AG04450 (cell line): ENCODE results near the gene IFT57. TPM values are rescaled to one million over a fixed set of nuclear protein-coding genes. Genes with fewer than 3 reads are reported as not detected.

Source experiments
- CTCF ChIA-PET: fragments of 300-600, 350-600 bp; formaldehyde crosslinking; extraction: SDS; loops from one replicate; lab custom pipeline; 2022; ENCODE audit warnings: antibody characterized with exemption, inconsistent platforms; lab: Charles Lee
- POLR2A ChIA-PET: fragments of 350-600 bp; formaldehyde crosslinking; extraction: SDS; loops from one replicate; lab custom pipeline; 2021; ENCODE audit warnings: antibody characterized with exemption, inconsistent platforms; lab: Yijun Ruan, JAX
- DNase-seq: peaks from one replicate; pipeline ENCODE4 v3.0.0-alpha.2; 2011; ENCODE audit warnings: low read depth, low spot score
- H3K27ac ChIP-seq: one replicate; pipeline ENCODE4 v1.5.1; 2012; ENCODE audit warnings: low read depth, low read length, control low read depth
- H3K27me3 ChIP-seq: one replicate; pipeline ENCODE4 v1.6.0; 2012; ENCODE audit warnings: low read length; ENCODE audit not compliant: control insufficient read depth, insufficient read depth
- H3K4me3 ChIP-seq: 2 replicates; pipeline ENCODE4 v1.5.1; 2011; ENCODE audit warnings: mild to moderate bottlenecking, low read depth, low read length, control low read depth
- H3K9me3 ChIP-seq: 2 replicates; pipeline ENCODE4 v1.5.1; 2012; ENCODE audit warnings: low read length; ENCODE audit not compliant: control insufficient read depth, insufficient read depth
- polyA plus RNA-seq: library from polyadenylated mRNA; depleted of rRNA; stranded (reverse); fragments of >200 nt; gene quantifications from 2 replicates; pipeline ENCODE4 v1.2.3, GENCODE V29; 2011
- TF ChIP-seq, protein P1 (sequence below): IDR thresholded peaks from 2 replicates; pipeline ENCODE4 v1.5.1; 2011; ENCODE audit warnings: low read depth, low read length, control low read depth, inconsistent platforms

Gene IFT57
- polyA plus RNA-seq, 1 experiment = 84.0 TPM

DNA sequence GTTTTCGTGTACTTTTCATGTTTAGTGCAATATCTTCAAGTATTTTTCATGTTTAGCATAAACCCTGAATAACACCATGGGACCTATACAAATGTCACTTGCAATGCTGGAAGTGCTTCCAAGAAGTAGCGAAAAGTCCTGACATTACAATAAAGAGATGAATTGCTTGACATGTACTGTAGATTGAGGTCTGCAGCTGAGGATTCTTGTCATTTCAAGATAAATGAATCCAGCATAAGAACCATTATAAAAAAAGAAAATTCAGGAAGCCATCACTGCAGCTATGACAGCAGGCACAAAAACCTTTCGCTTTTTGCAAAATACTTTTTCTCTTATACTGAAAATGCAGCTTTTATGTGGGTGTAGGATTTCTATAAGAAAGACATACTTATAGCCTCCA is 37.4 kb downstream of the IFT57 start:
- H3K9me3 ChIP-seq = peaks cover 2% of the 10 kb centered on the region; the same call in 1 of the 2 replicates
- ChIA-PET CTCF (interaction anchor here (1.0 kb wide), 1 partner anchor 293 kb away, joined by 3 read pairs; no protein-coding TSS in a partner anchor), POLR2A (no interaction called here)
- no peak overlapping the region for H3K27ac ChIP-seq
- no peaks in the 10 kb centered on the region for H3K27me3 ChIP-seq
- DNase-seq = no peak
- H3K4me3 ChIP-seq = no peak overlapping the region
- TF ChIP-seq, protein P1, sequence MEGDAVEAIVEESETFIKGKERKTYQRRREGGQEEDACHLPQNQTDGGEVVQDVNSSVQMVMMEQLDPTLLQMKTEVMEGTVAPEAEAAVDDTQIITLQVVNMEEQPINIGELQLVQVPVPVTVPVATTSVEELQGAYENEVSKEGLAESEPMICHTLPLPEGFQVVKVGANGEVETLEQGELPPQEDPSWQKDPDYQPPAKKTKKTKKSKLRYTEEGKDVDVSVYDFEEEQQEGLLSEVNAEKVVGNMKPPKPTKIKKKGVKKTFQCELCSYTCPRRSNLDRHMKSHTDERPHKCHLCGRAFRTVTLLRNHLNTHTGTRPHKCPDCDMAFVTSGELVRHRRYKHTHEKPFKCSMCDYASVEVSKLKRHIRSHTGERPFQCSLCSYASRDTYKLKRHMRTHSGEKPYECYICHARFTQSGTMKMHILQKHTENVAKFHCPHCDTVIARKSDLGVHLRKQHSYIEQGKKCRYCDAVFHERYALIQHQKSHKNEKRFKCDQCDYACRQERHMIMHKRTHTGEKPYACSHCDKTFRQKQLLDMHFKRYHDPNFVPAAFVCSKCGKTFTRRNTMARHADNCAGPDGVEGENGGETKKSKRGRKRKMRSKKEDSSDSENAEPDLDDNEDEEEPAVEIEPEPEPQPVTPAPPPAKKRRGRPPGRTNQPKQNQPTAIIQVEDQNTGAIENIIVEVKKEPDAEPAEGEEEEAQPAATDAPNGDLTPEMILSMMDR = no peak

GRCh38 chr3:108183971-108184370 is 38.3 kb downstream of the IFT57 start:
- Histone ChIP-seq H3K27me3 (no peaks in the 10 kb centered on the region), H3K9me3 (peaks cover 2% of the 10 kb centered on the region; the same call in 1 of the 2 replicates), H3K27ac (no peak overlapping the region), H3K4me3 (no peak overlapping the region)
- ChIA-PET CTCF (interaction anchor here (1.0 kb wide), 1 partner anchor 294 kb away, joined by 3 read pairs; no protein-coding TSS in a partner anchor), POLR2A (no interaction called here)
- no peak for DNase-seq
- TF ChIP-seq, protein P1 = no peak

DNA sequence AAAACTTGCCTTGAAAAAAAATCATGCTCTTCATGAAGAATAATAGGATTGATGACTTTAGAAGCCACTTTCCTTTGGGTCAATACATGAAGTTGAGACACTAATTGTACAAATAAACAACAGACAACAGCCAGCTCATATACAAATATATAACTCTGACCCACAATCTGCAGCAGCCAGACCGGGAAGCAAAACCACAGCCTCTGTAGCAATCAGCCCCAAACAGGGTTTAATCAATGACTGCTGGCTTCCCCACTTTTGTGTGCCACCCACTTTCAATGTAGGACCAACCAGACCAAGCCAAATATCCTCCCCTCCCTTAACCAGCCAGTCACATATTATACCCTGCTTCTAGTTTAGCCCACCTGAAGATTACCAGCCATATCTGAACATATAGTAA is 39.0 kb downstream of the IFT57 start:
- H3K4me3 ChIP-seq = no peak overlapping the region

DNA sequence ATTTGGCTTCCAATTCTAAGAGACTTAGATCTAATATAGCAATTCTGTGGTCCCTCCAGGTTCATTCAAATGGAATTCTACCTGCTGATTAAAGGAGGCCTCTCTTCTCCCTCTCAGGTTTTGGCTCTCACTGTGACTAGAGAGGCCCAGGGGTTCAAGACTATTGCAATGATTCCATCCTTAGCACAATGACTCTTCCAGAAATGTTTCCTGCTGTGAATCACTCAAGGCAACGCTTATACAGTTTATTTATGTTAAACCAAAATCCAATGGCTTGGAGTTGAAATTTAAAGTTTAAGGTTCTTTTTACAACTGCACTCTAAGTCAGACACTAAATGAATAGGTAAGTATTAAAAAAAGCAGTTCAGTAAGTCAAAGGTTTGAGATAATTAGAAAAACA is 39.9 kb downstream of the IFT57 start:
- no peaks in the 10 kb centered on the region for H3K27me3 ChIP-seq
- no peak for DNase-seq
- H3K27ac ChIP-seq = no peak overlapping the region
- POLR2A ChIA-PET = no interaction called here
- TF ChIP-seq, protein P1 = no peak
- H3K9me3 ChIP-seq = peaks cover 2% of the 10 kb centered on the region; the same call in 1 of the 2 replicates
- H3K4me3 ChIP-seq = no peak overlapping the region
- CTCF ChIA-PET = no interaction called here

More for the DNA sequence above, 39.0 kb downstream of the IFT57 start:
- peaks cover 2% of the 10 kb centered on the region; the same call in 1 of the 2 replicates for H3K9me3 ChIP-seq
- no peak for DNase-seq
- TF ChIP-seq, protein P1 = no peak
- CTCF ChIA-PET = no interaction called here
- POLR2A ChIA-PET = no interaction called here
- no peaks in the 10 kb centered on the region for H3K27me3 ChIP-seq
- no peak overlapping the region for H3K27ac ChIP-seq

DNA sequence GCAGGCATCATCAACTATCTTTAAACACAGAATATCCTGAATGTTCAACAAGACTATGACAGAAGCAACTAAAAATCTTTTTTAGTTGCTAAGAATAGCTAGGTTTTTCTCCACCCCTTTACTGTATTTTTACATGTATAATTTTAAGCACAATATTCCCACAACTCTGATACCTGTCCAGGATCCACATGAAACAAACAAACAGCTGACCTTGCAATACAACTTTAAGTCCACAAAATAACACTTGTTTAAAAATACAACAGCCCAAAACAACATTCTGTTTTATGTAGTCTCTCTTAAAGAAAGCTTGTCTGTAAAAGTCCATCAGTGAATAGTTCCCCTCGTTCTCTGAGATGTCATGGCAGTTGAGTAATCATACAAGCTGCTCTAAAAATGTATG is 41.1 kb downstream of the IFT57 start:
- CTCF ChIA-PET = no interaction called here
- POLR2A ChIA-PET = no interaction called here
- TF ChIP-seq, protein P1 = no peak
- Histone ChIP-seq H3K27me3 (no peaks in the 10 kb centered on the region), H3K4me3 (no peak overlapping the region), H3K9me3 (peaks cover 2% of the 10 kb centered on the region; the same call in 1 of the 2 replicates), H3K27ac (no peak overlapping the region)
- DNase-seq = no peak
